GM10266 (cell line): ENCODE data around the gene PTHLH.

Source experiments
- DNase-seq: peaks from one replicate; pipeline ENCODE4 v3.0.0; 2012; ENCODE audit errors: extremely low spot score
- TF ChIP-seq, protein P1 (sequence below): IDR thresholded peaks from 2 replicates; pipeline ENCODE4 v1.5.1; 2012; ENCODE audit warnings: mild to moderate bottlenecking, low read depth; ENCODE audit not compliant: control insufficient read depth, insufficient read depth; ENCODE audit errors: missing control alignments

PTHLH gene

DNA sequence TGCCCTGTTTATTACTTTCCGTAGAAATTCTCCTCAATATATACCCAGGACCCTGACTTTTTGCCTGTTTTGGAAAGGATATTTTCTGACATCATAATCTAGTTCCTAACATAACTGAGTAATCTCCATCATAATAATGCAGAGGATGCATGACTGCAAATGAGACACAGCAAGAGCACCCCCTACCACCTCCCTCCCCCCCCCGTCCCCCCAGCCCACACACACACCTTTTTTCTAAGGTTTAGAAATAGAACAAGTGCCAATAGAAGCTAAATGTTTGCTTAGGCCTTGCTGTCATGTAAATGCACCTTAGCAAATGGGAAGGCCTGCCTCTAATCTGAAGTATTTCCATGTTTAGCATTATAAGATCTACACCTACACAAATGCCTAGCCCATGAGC lies at the start of gene PTHLH:
Gene PTHLH (minus strand): TSS at position 13 of the 400 bp plus-strand sequence. CDS start 3,239 bp downstream, outside the sequence.
- TF ChIP-seq, protein P1, sequence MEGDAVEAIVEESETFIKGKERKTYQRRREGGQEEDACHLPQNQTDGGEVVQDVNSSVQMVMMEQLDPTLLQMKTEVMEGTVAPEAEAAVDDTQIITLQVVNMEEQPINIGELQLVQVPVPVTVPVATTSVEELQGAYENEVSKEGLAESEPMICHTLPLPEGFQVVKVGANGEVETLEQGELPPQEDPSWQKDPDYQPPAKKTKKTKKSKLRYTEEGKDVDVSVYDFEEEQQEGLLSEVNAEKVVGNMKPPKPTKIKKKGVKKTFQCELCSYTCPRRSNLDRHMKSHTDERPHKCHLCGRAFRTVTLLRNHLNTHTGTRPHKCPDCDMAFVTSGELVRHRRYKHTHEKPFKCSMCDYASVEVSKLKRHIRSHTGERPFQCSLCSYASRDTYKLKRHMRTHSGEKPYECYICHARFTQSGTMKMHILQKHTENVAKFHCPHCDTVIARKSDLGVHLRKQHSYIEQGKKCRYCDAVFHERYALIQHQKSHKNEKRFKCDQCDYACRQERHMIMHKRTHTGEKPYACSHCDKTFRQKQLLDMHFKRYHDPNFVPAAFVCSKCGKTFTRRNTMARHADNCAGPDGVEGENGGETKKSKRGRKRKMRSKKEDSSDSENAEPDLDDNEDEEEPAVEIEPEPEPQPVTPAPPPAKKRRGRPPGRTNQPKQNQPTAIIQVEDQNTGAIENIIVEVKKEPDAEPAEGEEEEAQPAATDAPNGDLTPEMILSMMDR = no peak
- no peak for DNase-seq

DNA sequence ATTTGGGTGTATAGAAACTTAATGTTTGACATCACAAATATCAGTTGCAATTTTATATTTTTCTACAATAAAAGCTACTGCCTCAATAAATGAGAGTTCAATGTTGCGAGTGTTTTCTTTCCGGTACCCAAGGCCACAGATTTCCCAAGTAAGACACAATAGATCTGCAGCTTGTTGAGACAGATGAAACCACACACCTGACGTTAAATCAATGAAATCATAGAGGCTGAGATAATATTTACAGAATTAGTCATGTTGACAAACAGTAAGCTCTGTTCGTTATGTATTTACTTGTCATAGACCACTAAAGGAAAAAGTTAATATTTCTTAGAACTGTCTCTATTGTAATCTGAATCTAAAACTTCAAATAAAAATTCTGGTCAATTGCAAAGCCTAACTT lies 49.2 kb upstream of the PTHLH start:
- DNase-seq = no peak

DNA sequence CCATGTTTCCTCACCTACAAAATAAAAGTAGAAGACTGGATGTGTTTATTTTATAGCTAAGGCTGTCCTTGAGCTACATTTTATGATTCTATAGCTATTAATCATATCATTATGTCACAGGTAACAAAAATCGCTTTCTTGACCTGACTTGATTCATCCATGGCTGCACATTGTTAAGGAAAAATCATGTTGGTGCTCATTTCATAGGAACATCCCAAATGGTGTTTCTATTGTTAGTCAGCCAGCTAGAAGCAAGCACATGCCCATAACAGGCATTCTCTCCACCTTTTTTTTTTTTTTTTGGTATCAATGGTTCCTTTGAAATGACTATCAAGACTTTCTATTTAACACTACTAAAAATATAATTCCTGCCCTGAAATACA lies 45.3 kb upstream of the PTHLH start:
- no peak for DNase-seq
- TF ChIP-seq, protein P1 = no peak

More for the DNA sequence above, 49.2 kb upstream of the PTHLH start:
- TF ChIP-seq, protein P1 = no peak

DNA sequence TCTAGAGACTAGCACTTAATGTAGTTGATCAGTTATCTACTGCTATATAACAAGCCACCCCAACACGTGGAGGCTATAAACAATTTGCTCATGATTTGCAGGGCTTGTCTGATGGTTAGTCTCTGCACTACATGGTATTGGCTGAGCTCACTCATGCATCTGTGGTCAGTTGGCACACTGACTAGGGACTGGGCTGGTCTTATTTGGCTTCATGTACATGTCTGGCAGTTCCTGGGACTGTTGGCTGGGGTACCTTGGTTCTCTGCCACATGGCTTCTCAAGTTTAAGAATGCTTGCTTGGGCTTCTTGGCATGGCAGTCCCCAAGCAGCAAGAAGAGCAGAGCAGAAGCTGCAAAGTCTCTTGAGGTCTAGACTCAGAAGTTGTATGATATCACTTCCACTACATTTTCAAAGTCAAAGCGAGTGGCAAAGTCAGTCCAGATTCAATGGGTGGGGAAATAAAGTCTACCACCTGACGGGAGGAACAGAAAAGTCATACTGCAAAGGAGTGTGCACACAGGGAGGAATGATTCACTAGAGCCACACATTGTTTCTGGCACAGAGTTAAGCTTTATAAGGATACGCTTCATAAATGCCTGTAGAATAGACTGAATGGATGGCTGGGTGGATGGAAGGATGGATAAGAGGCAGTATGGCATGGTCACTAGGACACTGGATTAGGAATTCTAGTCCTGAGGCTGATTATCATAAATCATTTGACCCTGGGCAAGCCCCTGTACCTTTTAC lies 44.8 kb upstream of the PTHLH start:
- TF ChIP-seq, protein P1 = no peak
- DNase-seq = no peak

DNA sequence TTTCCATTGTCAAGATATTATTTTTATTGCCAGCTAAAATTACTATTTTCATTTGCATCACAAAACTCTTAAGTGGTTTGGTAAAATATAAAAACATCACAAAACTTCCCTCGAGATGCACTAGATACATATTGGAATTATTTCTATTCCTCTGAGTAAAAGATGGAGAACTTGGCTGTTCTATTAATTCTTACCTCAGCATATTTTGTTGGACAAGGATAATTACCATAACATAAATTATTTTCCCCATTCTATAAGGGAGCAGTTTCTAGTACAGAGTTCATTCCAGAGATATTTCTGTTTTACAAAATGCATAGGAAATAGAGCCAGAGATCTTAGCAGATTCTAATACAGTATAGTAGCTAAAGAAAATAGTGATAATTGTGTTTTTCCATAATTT lies 42.6 kb upstream of the PTHLH start:
- TF ChIP-seq, protein P1 = no peak
- DNase-seq = no peak

DNA sequence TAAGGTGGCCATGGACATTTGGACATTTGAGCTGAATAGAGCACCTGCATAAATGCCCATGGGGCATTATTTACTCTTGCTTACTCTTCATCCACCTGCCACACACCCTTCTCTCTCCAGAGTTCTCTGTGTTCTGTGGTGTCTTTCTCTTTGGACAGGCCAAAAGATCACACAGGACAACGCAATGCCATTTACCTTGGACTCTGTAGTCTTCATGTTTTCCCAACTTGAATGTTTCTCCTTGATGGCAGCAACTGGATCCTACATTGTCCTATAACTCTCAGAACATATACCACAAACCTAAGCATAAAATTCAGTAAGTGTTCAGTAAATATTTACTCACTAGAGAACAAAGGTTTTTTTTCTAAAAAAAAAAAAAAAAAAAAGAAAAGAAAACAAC lies 41.7 kb upstream of the PTHLH start:
- DNase-seq = no peak
- TF ChIP-seq, protein P1 = no peak

DNA sequence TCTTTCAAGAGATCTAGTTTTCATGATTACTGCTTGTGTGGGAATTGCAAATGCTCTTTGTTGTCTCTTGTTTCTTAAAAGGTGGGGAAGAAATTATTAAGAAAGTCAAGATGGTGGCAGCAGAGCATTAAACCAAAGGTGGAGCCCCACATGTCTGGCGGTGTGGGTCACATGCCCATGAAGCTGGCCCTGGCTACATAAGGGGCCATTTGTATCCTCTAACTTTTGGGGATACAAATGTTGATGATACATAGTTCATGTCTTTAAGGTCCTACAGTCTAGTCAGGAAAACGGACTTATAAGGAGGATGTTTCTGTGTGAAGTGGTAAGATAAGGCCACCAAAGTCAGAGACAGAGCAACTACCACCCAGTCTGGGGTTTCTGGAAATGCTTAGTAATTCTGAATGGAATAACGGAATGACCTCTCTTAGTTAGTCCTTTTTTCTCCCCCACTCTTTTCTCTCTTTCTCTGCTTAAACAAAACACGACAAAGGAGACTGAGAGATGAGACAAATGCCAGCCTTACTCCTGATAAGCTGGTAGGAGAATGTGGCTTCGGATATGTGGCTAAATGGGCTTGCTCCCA lies 39.9 kb upstream of the PTHLH start:
- DNase-seq = no peak
- TF ChIP-seq, protein P1 = no peak
